ENCODE results near the gene SLCO2A1.

- TF ChIP-seq GATA3 (IDR thresholded peaks at IDR 0.05; ENCODE audit: low read depth, low read length) = no peak
- no peak for TF ChIP-seq GATA2 (IDR thresholded peaks at IDR 0.05; ENCODE audit: low read depth, low read length)
Measured at GRCh38 chr3:134066651-134067530, 37.2 kb upstream of the SLCO2A1 start.

Measured in SH-SY5Y (cell line).